H1 (cell line): ENCODE data around the gene GADD45B. TPM values are rescaled to one million over a fixed set of nuclear protein-coding genes. Genes with fewer than 3 reads are reported as not detected.

Experiments used
- BRCA1 ChIP-seq: IDR thresholded peaks from 2 replicates; pipeline ENCODE4 v1.6.1; 2012; ENCODE audit warnings: low read depth, low read length, improper control_type of control experiment
- NANOG ChIP-seq: IDR thresholded peaks from 2 replicates; pipeline ENCODE4 v1.6.1; 2011; ENCODE audit warnings: low read length, low read depth, mild to moderate bottlenecking, inconsistent platforms; ENCODE audit not compliant: insufficient read depth, poor library complexity, severe bottlenecking
- polyA plus RNA-seq, 7 experiments: library from polyadenylated mRNA; depleted of rRNA in 3 of 7; stranded (reverse) in 5 of 7; unstranded in 2 of 7; fragments of >200 nt in 5 of 7; fragments of 200-250 nt in 2 of 7; gene quantifications; 1 replicate in 5 of 7; 2 replicates in 1 of 7; 4 replicates in 1 of 7; pipeline versions ENCODE4 v1.2.1 to v1.2.3, GENCODE V29; 2011 to 2013; ENCODE audit warnings: missing spikeins in 2 of 7, mixed read lengths in 2 of 7
- total RNA-seq: library from RNA; stranded (reverse); fragmentation: NEBNext Ultra II Directional; extraction: Animal tissue kit (Norgen Biotek cat#: 25700); gene quantifications from 2 replicates; pipeline ENCODE4 v1.2.1, GENCODE V29; 2021

GADD45B gene
- total and polyA plus RNA-seq, 2 of the 8 experiments (the other 6 are each of a cell fraction or from before 2014, with no cell fraction given), result 7.4 to 11.4 TPM

DNA sequence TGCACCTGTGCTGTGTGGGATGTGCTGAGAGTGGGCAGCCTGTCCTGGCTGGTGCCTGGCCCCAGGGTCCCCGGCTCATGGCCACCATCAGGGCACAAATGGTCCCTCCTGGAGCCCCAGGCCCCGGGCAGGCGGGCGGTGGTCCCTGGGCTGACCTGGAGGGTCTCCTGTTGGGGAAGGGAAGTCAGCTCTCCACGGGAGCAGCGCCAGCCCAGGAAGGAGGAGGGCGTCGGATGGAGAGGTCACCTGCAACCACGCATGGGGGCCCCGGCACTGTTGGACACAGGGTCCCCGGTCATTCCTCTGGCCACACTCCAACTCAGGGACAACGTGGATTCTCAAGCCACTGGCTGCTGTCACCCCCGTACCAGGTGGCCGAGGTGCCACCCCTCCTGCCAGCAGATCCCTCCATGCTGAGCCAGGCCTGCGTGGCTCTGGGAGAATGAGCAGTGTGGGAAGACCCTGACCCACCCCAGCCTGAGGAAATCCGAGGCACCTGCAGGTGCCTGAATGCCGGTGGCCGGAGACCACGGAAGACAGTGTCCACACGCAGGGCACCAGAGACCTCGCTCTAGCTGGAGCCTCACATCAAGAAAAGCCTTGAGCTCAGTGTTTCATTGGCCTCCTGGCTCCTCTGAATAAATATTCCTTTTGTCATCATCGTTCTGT, 32.7 kb upstream of the GADD45B start (continued):
- TF ChIP-seq BRCA1 (no peak), NANOG (no peak)
